Testis (tissue), 2 donors: ENCODE measurements around the gene SLC2A9.

Source experiments
- CTCF ChIP-seq, 3 experiments: fragments of 450-650 bp in 2 of 3; fragments of 200-600 bp in 1 of 3; sonication (generic) in 1 of 3; IDR thresholded peaks; one replicate each; pipeline ENCODE4 v1.5.1; 2016 to 2019; ENCODE audit warnings: antibody characterized with exemption in 3 of 3, mild to moderate bottlenecking in 2 of 3, moderate library complexity in 1 of 3
- POLR2A ChIP-seq: fragments of 450-650 bp; IDR thresholded peaks from one replicate; pipeline ENCODE4 v1.6.1; 2017; ENCODE audit warnings: antibody characterized with exemption, mild to moderate bottlenecking, moderate library complexity

GRCh38 chr4:9893329-9894108, 127.8 kb downstream of the SLC2A9 start:
- TF ChIP-seq POLR2A (no peak), CTCF (IDR thresholded peaks at IDR 0.05) (no peak)
